H1 (cell line): Measurements from ENCODE around the gene PRPF39. TPM values are rescaled to one million over a fixed set of nuclear protein-coding genes. Genes with fewer than 3 reads are reported as not detected.

Experiments used
- CTCF ChIA-PET: fragments of 300-600 bp; sonication (Branson Sonifier 250); formaldehyde crosslinking; loops from one replicate; lab custom pipeline; 2021; ENCODE audit not compliant: partially characterized antibody; lab: Charles Lee
- POLR2A ChIA-PET: fragments of 300-600 bp; sonication (Branson Sonifier 250); formaldehyde crosslinking; loops from one replicate; lab custom pipeline; 2021; ENCODE audit warnings: inconsistent platforms; ENCODE audit not compliant: partially characterized antibody; lab: Charles Lee
- DNase-seq, 2 experiments: peaks; one replicate each; pipeline versions ENCODE4 v3.0.0 to v3.0.0-alpha.2; 2010 to 2022; ENCODE audit warnings: low spot score in 2 of 2, low read depth in 1 of 2, mixed read lengths in 1 of 2
- FAIRE-seq: peaks from 2 replicates; lab custom pipeline; 2011; peaks lifted over from hg19 to GRCh38; lab: Jason Lieb, UNC
- H2AFZ ChIP-seq: 2 replicates; pipeline ENCODE4 v1.8.1; 2012; ENCODE audit warnings: low read length, inconsistent platforms
- H2AK5ac ChIP-seq: 2 replicates; pipeline ENCODE4 v1.6.1; 2013; ENCODE audit warnings: low read depth, low read length
- H2BK120ac ChIP-seq: replicated peaks from 2 replicates; pipeline ENCODE3; 2013; ENCODE audit warnings: low read depth, low read length, inconsistent platforms
- H2BK12ac ChIP-seq: 2 replicates; pipeline ENCODE4 v1.6.1; 2013; ENCODE audit warnings: low read depth, low read length
- H2BK15ac ChIP-seq: 2 replicates; pipeline ENCODE4 v1.6.1; 2013; ENCODE audit warnings: low read length
- H2BK20ac ChIP-seq: 2 replicates; pipeline ENCODE4 v1.6.1; 2013; ENCODE audit warnings: low read length
- H2BK5ac ChIP-seq: 2 replicates; pipeline ENCODE4 v1.6.1; 2013; ENCODE audit warnings: low read depth, low read length
- H3K14ac ChIP-seq: 2 replicates; pipeline ENCODE4 v1.6.1; 2013; ENCODE audit warnings: inconsistent platforms; ENCODE audit not compliant: insufficient read length
- H3K18ac ChIP-seq: 2 replicates; pipeline ENCODE4 v1.6.1; 2013; ENCODE audit warnings: low read length; ENCODE audit errors: extremely low read depth
- H3K23ac ChIP-seq: 2 replicates; pipeline ENCODE4 v1.6.1; 2013; ENCODE audit warnings: inconsistent platforms; ENCODE audit not compliant: insufficient read length
- H3K23me2 ChIP-seq: 2 replicates; pipeline ENCODE4 v1.6.1; 2013; ENCODE audit warnings: low read depth, low read length
- H3K27ac ChIP-seq: 2 replicates; pipeline ENCODE4 v1.6.1; 2011; ENCODE audit warnings: low read depth, low read length, inconsistent platforms
- H3K27me3 ChIP-seq, 4 experiments: replicated peaks in 1 of 4; 1 replicate in 1 of 4; 2 replicates in 3 of 4; pipeline versions ENCODE4 v1.6.1 to v1.8.1; 2011 to 2013; ENCODE audit warnings: low read length in 3 of 4, mild to moderate bottlenecking in 3 of 4, inconsistent platforms in 2 of 4, mixed read lengths in 2 of 4, moderate library complexity in 1 of 4; ENCODE audit not compliant: control insufficient read depth in 3 of 4, insufficient read depth in 3 of 4; ENCODE audit errors: extremely low read depth in 1 of 4
- H3K36me3 ChIP-seq, 4 experiments: 2 replicates each; pipeline versions ENCODE4 v1.6.1 to v1.8.1; 2011 to 2013; ENCODE audit warnings: mild to moderate bottlenecking in 4 of 4, low read length in 3 of 4, moderate library complexity in 2 of 4, control low read depth in 1 of 4, inconsistent platforms in 1 of 4; ENCODE audit not compliant: insufficient read depth in 4 of 4, control insufficient read depth in 2 of 4
- H3K4ac ChIP-seq: replicated peaks from 2 replicates; pipeline ENCODE3; 2013; ENCODE audit warnings: low read length, low read depth, mixed read lengths, inconsistent platforms; ENCODE audit not compliant: insufficient read length
- H3K4me1 ChIP-seq, 4 experiments: replicated peaks in 1 of 4; 1 replicate in 1 of 4; 2 replicates in 3 of 4; pipeline versions ENCODE4 v1.6.1 to v1.8.1; 2011 to 2013; ENCODE audit warnings: low read length in 3 of 4, inconsistent platforms in 2 of 4, mixed read lengths in 1 of 4; ENCODE audit not compliant: insufficient read depth in 4 of 4, control insufficient read depth in 3 of 4
- H3K4me2 ChIP-seq, 2 experiments: 2 replicates each; pipeline versions ENCODE4 v1.6.1 to v1.8.1; 2011 to 2013; ENCODE audit warnings: low read depth in 2 of 2, low read length in 2 of 2, control low read depth in 1 of 2, inconsistent platforms in 1 of 2, mild to moderate bottlenecking in 1 of 2; ENCODE audit not compliant: insufficient read depth in 1 of 2
- H3K4me3 ChIP-seq, 4 experiments: fragments of 200-600, 300-600 bp in 1 of 4; sonication (generic), shearing (Covaris generic), sonication (Bioruptor Twin) in 1 of 4; 2 replicates each; pipeline versions ENCODE4 v1.5.1 to v1.8.1; 2011 to 2016; ENCODE audit warnings: low read length in 4 of 4, low read depth in 3 of 4, control low read depth in 2 of 4, inconsistent platforms in 2 of 4, mild to moderate bottlenecking in 2 of 4, mixed read lengths in 1 of 4, moderate library complexity in 1 of 4; ENCODE audit not compliant: insufficient read depth in 2 of 4; ENCODE audit errors: extremely low read depth in 1 of 4
- H3K56ac ChIP-seq: replicated peaks from 2 replicates; pipeline ENCODE3; 2013; ENCODE audit warnings: low read depth, mild to moderate bottlenecking, mixed read lengths, low read length, inconsistent platforms; ENCODE audit not compliant: insufficient read length
- H3K79me1 ChIP-seq: 2 replicates; pipeline ENCODE4 v1.6.1; 2013; ENCODE audit warnings: low read depth, low read length, control low read depth
- H3K79me2 ChIP-seq, 2 experiments: 2 replicates each; pipeline versions ENCODE4 v1.6.1 to v1.8.1; 2012 to 2013; ENCODE audit warnings: low read length in 2 of 2, mild to moderate bottlenecking in 2 of 2, inconsistent platforms in 1 of 2; ENCODE audit not compliant: insufficient read depth in 2 of 2, control insufficient read depth in 1 of 2
- H3K9ac ChIP-seq, 4 experiments: replicated peaks in 1 of 4; 1 replicate in 1 of 4; 2 replicates in 3 of 4; pipeline versions ENCODE4 v1.6.1 to v1.8.1; 2011 to 2013; ENCODE audit warnings: low read depth in 3 of 4, low read length in 3 of 4, control low read depth in 2 of 4, mild to moderate bottlenecking in 2 of 4, moderate library complexity in 2 of 4, inconsistent platforms in 1 of 4; ENCODE audit errors: extremely low read depth in 1 of 4
- H3K9me3 ChIP-seq, 2 experiments: 2 replicates each; pipeline versions ENCODE4 v1.6.1 to v1.8.1; 2012 to 2013; ENCODE audit warnings: mild to moderate bottlenecking in 2 of 2, moderate library complexity in 2 of 2, control low read depth in 1 of 2, inconsistent platforms in 1 of 2, low read depth in 1 of 2, low read length in 1 of 2, mixed read lengths in 1 of 2; ENCODE audit not compliant: insufficient read depth in 2 of 2
- H4K20me1 ChIP-seq, 2 experiments: replicated peaks in 1 of 2; 2 replicates each; pipeline versions ENCODE3 to v1.8.1; 2011 to 2013; ENCODE audit warnings: inconsistent platforms in 2 of 2, low read length in 2 of 2, mild to moderate bottlenecking in 1 of 2; ENCODE audit not compliant: insufficient read depth in 2 of 2, control insufficient read depth in 1 of 2
- H4K5ac ChIP-seq: 2 replicates; pipeline ENCODE4 v1.6.1; 2013; ENCODE audit warnings: low read length, low read depth, mixed read lengths, inconsistent platforms; ENCODE audit not compliant: insufficient read length
- H4K8ac ChIP-seq: 2 replicates; pipeline ENCODE4 v1.8.0; 2013; ENCODE audit warnings: mild to moderate bottlenecking, moderate library complexity, low read length, inconsistent platforms; ENCODE audit not compliant: insufficient read depth; ENCODE audit errors: extremely low read depth
- H4K91ac ChIP-seq: replicated peaks from 2 replicates; pipeline ENCODE3; 2013; ENCODE audit warnings: low read length, mixed read lengths, inconsistent platforms; ENCODE audit not compliant: insufficient read length
- ASH2L ChIP-seq: fragments of 200-600, 300-600 bp; sonication (generic); IDR thresholded peaks from one replicate; pipeline ENCODE4 v1.7.1; 2017; ENCODE audit warnings: low read length
- FOSL1 ChIP-seq: IDR thresholded peaks from 2 replicates; pipeline ENCODE4 v1.6.1; 2011; ENCODE audit warnings: mild to moderate bottlenecking, low read depth, low read length, moderate library complexity; ENCODE audit not compliant: insufficient read depth
- POLR2AphosphoS5 ChIP-seq: IDR thresholded peaks from 2 replicates; pipeline ENCODE4 v1.6.1; 2011; ENCODE audit warnings: low read depth, low read length
- WGBS, 2 experiments: shearing (Covaris generic) in 1 of 2; methylation state at CpG; one replicate each; pipeline versions ENCODE4 v1.1.6 to v1.1.7; 2013 to 2015; ENCODE audit warnings: low lambda C conversion rate in 2 of 2, mixed read lengths in 2 of 2, inconsistent platforms in 1 of 2, low coverage in 1 of 2, missing lambda C conversion rate in 1 of 2; ENCODE audit not compliant: insufficient replicate concordance in 2 of 2, insufficient coverage in 1 of 2, insufficient read length in 1 of 2; ENCODE audit errors: extremely low coverage in 1 of 2, missing lambda C conversion rate in 1 of 2; 5-methylcytosine and 5-hydroxymethylcytosine counted together
- polyA plus RNA-seq, 7 experiments: library from polyadenylated mRNA; depleted of rRNA in 3 of 7; stranded (reverse) in 5 of 7; unstranded in 2 of 7; fragments of >200 nt in 5 of 7; fragments of 200-250 nt in 2 of 7; gene quantifications; 1 replicate in 5 of 7; 2 replicates in 1 of 7; 4 replicates in 1 of 7; pipeline versions ENCODE4 v1.2.1 to v1.2.3, GENCODE V29; 2011 to 2013; ENCODE audit warnings: missing spikeins in 2 of 7, mixed read lengths in 2 of 7
- total RNA-seq: library from RNA; stranded (reverse); fragmentation: NEBNext Ultra II Directional; extraction: Animal tissue kit (Norgen Biotek cat#: 25700); gene quantifications from 2 replicates; pipeline ENCODE4 v1.2.1, GENCODE V29; 2021

Gene PRPF39
- total and polyA plus RNA-seq, 2 of the 8 experiments (the other 6 are each of a cell fraction or from before 2014, with no cell fraction given): 22.4 to 43.3 TPM

DNA sequence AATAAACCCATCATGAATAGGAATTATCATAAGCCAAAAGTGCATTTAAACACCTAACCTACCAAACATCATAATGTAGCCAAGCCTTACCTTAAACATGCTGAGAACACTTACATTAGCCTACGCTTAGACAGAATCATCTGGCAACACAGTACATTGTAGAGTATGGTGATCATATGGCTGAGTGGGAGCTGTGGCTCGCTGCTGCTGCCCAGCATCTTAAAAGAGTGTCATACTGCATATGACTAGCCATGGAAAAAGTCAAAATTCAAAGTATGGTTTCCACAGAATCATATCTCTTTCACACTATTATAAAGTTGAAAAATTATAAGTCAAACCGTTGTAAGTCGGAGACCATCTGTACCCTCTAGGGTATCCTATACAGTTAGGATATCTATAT, 32.0 kb upstream of the PRPF39 start:
- Histone ChIP-seq H2AK5ac (no peak overlapping the region), H4K5ac (no peak overlapping the region), H3K23me2 (no peaks in the 10 kb centered on the region), H3K56ac (no peak overlapping the region), H3K14ac (no peak overlapping the region), H3K79me2 (no peaks in the 10 kb centered on the region), H3K4me2 (no peak overlapping the region), H3K9me3 (no peaks in the 10 kb centered on the region), H2BK120ac (no peak overlapping the region), H4K20me1 (no peaks in the 10 kb centered on the region), H2BK20ac (no peak overlapping the region), H4K91ac (no peak overlapping the region), H3K4me1 (no peaks in the 10 kb centered on the region), H2BK5ac (no peak overlapping the region), H2BK12ac (no peak overlapping the region), H2BK15ac (no peak overlapping the region), H3K18ac (no peak overlapping the region), H3K27me3 (no peaks in the 10 kb centered on the region), H3K79me1 (no peaks in the 10 kb centered on the region), H3K23ac (no peak overlapping the region), H4K8ac (no peak overlapping the region), H3K9ac (no peak overlapping the region), H2AFZ (no peak overlapping the region), H3K27ac (no peak overlapping the region), H3K4ac (no peak overlapping the region), H3K36me3 (peaks cover 0 to 11% (median 0%) of the 10 kb centered on the region in 4 experiments; a peak in 2 of 8 replicates), H3K4me3 (no peak overlapping the region)
- FAIRE-seq: no peak
- POLR2A ChIA-PET: interaction anchor here (0.6 kb wide), 1 partner anchor 24 kb away, joined by 3 read pairs; no protein-coding TSS in a partner anchor
- TF ChIP-seq FOSL1 (no peak), ASH2L (no peak), POLR2AphosphoS5 (no peak)
- DNase-seq: no peak
- CTCF ChIA-PET: interaction anchor here (0.9 kb wide), 1 partner anchor 202 kb away, joined by 3 read pairs; the partner anchor contains the start of gene MIS18BP1
- 91% methylated on average over 4 of the region's 4 CpGs; no CpG with 5 or more reads in 1 of the 2 experiments for WGBS, 2 experiments
